ENCODE measurements around the gene GHRL. TPM values are rescaled to one million over a fixed set of nuclear protein-coding genes. Genes with fewer than 3 reads are reported as not detected.

The GHRL gene
- total RNA-seq, 1 experiment from 2014 or later: 0.85 TPM

- Mint-ChIP-seq H3K27me3 (ENCODE audit: unreplicated experiment) (no peaks in the 10 kb centered on the region), H3K27ac (ENCODE audit: unreplicated experiment) (no peak overlapping the region), H3K36me3 (ENCODE audit: insufficient read depth, unreplicated experiment) (peaks cover 63% of the 10 kb centered on the region), H3K4me3 (ENCODE audit: low read depth, unreplicated experiment) (no peak overlapping the region), H3K4me1 (ENCODE audit: low read depth, unreplicated experiment) (no peaks in the 10 kb centered on the region), H3K9me3 (ENCODE audit: low read depth, unreplicated experiment) (no peaks in the 10 kb centered on the region)
- no TSS peak for BruUV-seq (replicated peaks)
- intact Hi-C loops (cut with micrococcal nuclease; ENCODE audit: unreplicated experiment): no loop called here
- DNase-seq: no peak
- CTCF ChIA-PET: interaction anchor here (0.7 kb wide), 1 partner anchor 157 kb away, joined by 3 read pairs; no protein-coding TSS in a partner anchor
- TF ChIP-seq CTCF (IDR thresholded peaks at IDR 0.05; ENCODE audit: unreplicated experiment): no peak
These were observed 32.5 kb downstream of the GHRL start for GRCh38 chr3:10260211-10260701.

GRCh38 chr3:10259798-10260197 is 32.9 kb downstream of the GHRL start:
- Mint-ChIP-seq H3K27ac (ENCODE audit: unreplicated experiment) (no peak overlapping the region), H3K36me3 (ENCODE audit: insufficient read depth, unreplicated experiment) (peaks cover 60% of the 10 kb centered on the region), H3K4me3 (ENCODE audit: low read depth, unreplicated experiment) (no peak overlapping the region), H3K9me3 (ENCODE audit: low read depth, unreplicated experiment) (no peaks in the 10 kb centered on the region), H3K27me3 (ENCODE audit: unreplicated experiment) (no peaks in the 10 kb centered on the region), H3K4me1 (ENCODE audit: low read depth, unreplicated experiment) (no peaks in the 10 kb centered on the region)
- CTCF ChIA-PET: no interaction called here
- TF ChIP-seq CTCF (IDR thresholded peaks at IDR 0.05; ENCODE audit: unreplicated experiment): no peak
- DNase-seq: no peak
- intact Hi-C loops (cut with micrococcal nuclease; ENCODE audit: unreplicated experiment): no loop called here
- no TSS peak for BruUV-seq (replicated peaks)

GRCh38 chr3:10259036-10259435 is 33.7 kb downstream of the GHRL start:
- intact Hi-C loops (cut with micrococcal nuclease; ENCODE audit: unreplicated experiment): no loop called here
- Mint-ChIP-seq H3K4me1 (ENCODE audit: low read depth, unreplicated experiment) (no peaks in the 10 kb centered on the region), H3K27me3 (ENCODE audit: unreplicated experiment) (no peaks in the 10 kb centered on the region), H3K9me3 (ENCODE audit: low read depth, unreplicated experiment) (no peaks in the 10 kb centered on the region), H3K4me3 (ENCODE audit: low read depth, unreplicated experiment) (no peak overlapping the region), H3K27ac (ENCODE audit: unreplicated experiment) (no peak overlapping the region), H3K36me3 (ENCODE audit: insufficient read depth, unreplicated experiment) (peaks cover 60% of the 10 kb centered on the region)
- no TSS peak for BruUV-seq (replicated peaks)
- no peak for TF ChIP-seq CTCF (IDR thresholded peaks at IDR 0.05; ENCODE audit: unreplicated experiment)
- CTCF ChIA-PET: no interaction called here
- DNase-seq: no peak

- H3K36me3 Mint-ChIP-seq (ENCODE audit: insufficient read depth, unreplicated experiment): peaks cover 43% of the 10 kb centered on the region
- no peak for DNase-seq
- no peak for TF ChIP-seq CTCF (IDR thresholded peaks at IDR 0.05; ENCODE audit: unreplicated experiment)
- no peak overlapping the region for H3K4me3 Mint-ChIP-seq (ENCODE audit: low read depth, unreplicated experiment)
- H3K27ac Mint-ChIP-seq (ENCODE audit: unreplicated experiment): no peak overlapping the region
- no peaks in the 10 kb centered on the region for H3K9me3 Mint-ChIP-seq (ENCODE audit: low read depth, unreplicated experiment)
- H3K27me3 Mint-ChIP-seq (ENCODE audit: unreplicated experiment): no peaks in the 10 kb centered on the region
- CTCF ChIA-PET: no interaction called here
- H3K4me1 Mint-ChIP-seq (ENCODE audit: low read depth, unreplicated experiment): peaks cover 6% of the 10 kb centered on the region
- BruUV-seq (replicated peaks): no TSS peak
- intact Hi-C loops (cut with micrococcal nuclease; ENCODE audit: unreplicated experiment): no loop called here
These were observed 36.9 kb downstream of the GHRL start for GRCh38 chr3:10255835-10256234.

Measured in Calu3 (cell line).